ENCODE measurements around the gene NUBP2.

GRCh38 chr16:1771864-1772361 is 10.8 kb upstream of the NUBP2 start:
- TF ChIP-seq, protein P1, sequence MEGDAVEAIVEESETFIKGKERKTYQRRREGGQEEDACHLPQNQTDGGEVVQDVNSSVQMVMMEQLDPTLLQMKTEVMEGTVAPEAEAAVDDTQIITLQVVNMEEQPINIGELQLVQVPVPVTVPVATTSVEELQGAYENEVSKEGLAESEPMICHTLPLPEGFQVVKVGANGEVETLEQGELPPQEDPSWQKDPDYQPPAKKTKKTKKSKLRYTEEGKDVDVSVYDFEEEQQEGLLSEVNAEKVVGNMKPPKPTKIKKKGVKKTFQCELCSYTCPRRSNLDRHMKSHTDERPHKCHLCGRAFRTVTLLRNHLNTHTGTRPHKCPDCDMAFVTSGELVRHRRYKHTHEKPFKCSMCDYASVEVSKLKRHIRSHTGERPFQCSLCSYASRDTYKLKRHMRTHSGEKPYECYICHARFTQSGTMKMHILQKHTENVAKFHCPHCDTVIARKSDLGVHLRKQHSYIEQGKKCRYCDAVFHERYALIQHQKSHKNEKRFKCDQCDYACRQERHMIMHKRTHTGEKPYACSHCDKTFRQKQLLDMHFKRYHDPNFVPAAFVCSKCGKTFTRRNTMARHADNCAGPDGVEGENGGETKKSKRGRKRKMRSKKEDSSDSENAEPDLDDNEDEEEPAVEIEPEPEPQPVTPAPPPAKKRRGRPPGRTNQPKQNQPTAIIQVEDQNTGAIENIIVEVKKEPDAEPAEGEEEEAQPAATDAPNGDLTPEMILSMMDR (IDR thresholded peaks at IDR 0.05), result no peak
- TF ChIP-seq POLR2A (IDR thresholded peaks at IDR 0.05), result no peak

All from transverse colon (tissue), 3 donors.